H9 (cell line): ENCODE data around the gene LZTS3. TPM values are rescaled to one million over a fixed set of nuclear protein-coding genes. Genes with fewer than 3 reads are reported as not detected.

Experiments
- DNase-seq: peaks from one replicate; pipeline ENCODE4 v3.0.0-alpha.2; 2017
- H2AFZ ChIP-seq: one replicate; pipeline ENCODE4 v1.6.1; 2013; ENCODE audit warnings: mild to moderate bottlenecking, low read length, control low read depth, moderate library complexity
- H2AK5ac ChIP-seq: 2 replicates; pipeline ENCODE4 v1.6.1; 2013; ENCODE audit warnings: low read length, control low read depth, mixed read lengths; ENCODE audit not compliant: insufficient read length
- H2BK120ac ChIP-seq: one replicate; pipeline ENCODE4 v1.6.1; 2013; ENCODE audit warnings: low read depth, mild to moderate bottlenecking, low read length, control low read depth, inconsistent platforms; ENCODE audit not compliant: poor library complexity, severe bottlenecking
- H2BK12ac ChIP-seq: 2 replicates; pipeline ENCODE4 v1.6.1; 2013; ENCODE audit warnings: low read length, control low read depth, mixed read lengths, low read depth; ENCODE audit not compliant: insufficient read length
- H2BK15ac ChIP-seq: 2 replicates; pipeline ENCODE4 v1.6.1; 2013; ENCODE audit warnings: low read depth, low read length, control low read depth
- H2BK20ac ChIP-seq: one replicate; pipeline ENCODE4 v1.6.1; 2013; ENCODE audit warnings: low read depth, mild to moderate bottlenecking, low read length, control low read depth, inconsistent platforms; ENCODE audit not compliant: poor library complexity, severe bottlenecking
- H2BK5ac ChIP-seq: 2 replicates; pipeline ENCODE4 v1.6.1; 2013; ENCODE audit warnings: low read length, control low read depth, mixed read lengths; ENCODE audit not compliant: insufficient read length
- H3K14ac ChIP-seq: 2 replicates; pipeline ENCODE4 v1.6.1; 2013; ENCODE audit warnings: low read length, control low read depth; ENCODE audit not compliant: insufficient read depth
- H3K18ac ChIP-seq: 2 replicates; pipeline ENCODE4 v1.6.1; 2013; ENCODE audit warnings: low read depth, mild to moderate bottlenecking, mixed read lengths, low read length, control low read depth; ENCODE audit not compliant: insufficient read length
- H3K23ac ChIP-seq: 2 replicates; pipeline ENCODE4 v1.6.1; 2013; ENCODE audit warnings: low read length, control low read depth, mixed read lengths, low read depth; ENCODE audit not compliant: insufficient read length
- H3K23me2 ChIP-seq: 2 replicates; pipeline ENCODE4 v1.6.1; 2013; ENCODE audit warnings: low read depth, mild to moderate bottlenecking, mixed read lengths, low read length, control low read depth; ENCODE audit not compliant: insufficient read length, poor library complexity, severe bottlenecking
- H3K27ac ChIP-seq: 2 replicates; pipeline ENCODE4 v1.5.1; 2013; ENCODE audit warnings: low read length, control low read depth, mixed read lengths, low read depth; ENCODE audit not compliant: insufficient read length
- H3K27me3 ChIP-seq: 2 replicates; pipeline ENCODE4 v1.6.1; 2013; ENCODE audit warnings: low read length, control low read depth, inconsistent platforms; ENCODE audit not compliant: insufficient read depth
- H3K4ac ChIP-seq: 2 replicates; pipeline ENCODE4 v1.6.1; 2013; ENCODE audit warnings: low read depth, mild to moderate bottlenecking, control low read depth, inconsistent platforms, low read length, moderate library complexity
- H3K4me1 ChIP-seq: 2 replicates; pipeline ENCODE4 v1.6.1; 2013; ENCODE audit warnings: low read length, control low read depth, inconsistent platforms; ENCODE audit not compliant: insufficient read depth
- H3K4me2 ChIP-seq: 2 replicates; pipeline ENCODE4 v1.6.1; 2013; ENCODE audit warnings: low read length, control low read depth, mixed read lengths; ENCODE audit not compliant: insufficient read length, insufficient read depth
- H3K56ac ChIP-seq: 2 replicates; pipeline ENCODE4 v1.6.1; 2013; ENCODE audit warnings: low read depth, mild to moderate bottlenecking, mixed read lengths, low read length, control low read depth; ENCODE audit not compliant: insufficient read length
- H3K79me1 ChIP-seq: 2 replicates; pipeline ENCODE4 v1.6.1; 2013; ENCODE audit warnings: low read depth, mild to moderate bottlenecking, moderate library complexity, low read length, control low read depth, inconsistent platforms; ENCODE audit not compliant: insufficient read depth, poor library complexity, severe bottlenecking
- H3K79me2 ChIP-seq: 2 replicates; pipeline ENCODE4 v1.6.1; 2013; ENCODE audit warnings: low read length, control low read depth, inconsistent platforms; ENCODE audit not compliant: insufficient read depth
- H3K9ac ChIP-seq: 2 replicates; pipeline ENCODE4 v1.6.1; 2013; ENCODE audit warnings: low read length, control low read depth, mixed read lengths; ENCODE audit not compliant: insufficient read length; ENCODE audit errors: extremely low read depth
- H3K9me3 ChIP-seq: one replicate; pipeline ENCODE4 v1.6.1; 2013; ENCODE audit warnings: low read depth, low read length, inconsistent platforms; ENCODE audit not compliant: control insufficient read depth
- H3T11ph ChIP-seq: one replicate; pipeline ENCODE4 v1.6.1; 2013; ENCODE audit warnings: mild to moderate bottlenecking, low read length, control low read depth, inconsistent platforms
- H4K20me1 ChIP-seq: one replicate; pipeline ENCODE4 v1.6.1; 2013; ENCODE audit not compliant: control insufficient read depth, insufficient read length, insufficient read depth
- H4K5ac ChIP-seq: 2 replicates; pipeline ENCODE4 v1.6.1; 2013; ENCODE audit warnings: low read depth, mild to moderate bottlenecking, mixed read lengths, low read length, control low read depth; ENCODE audit not compliant: insufficient read length
- H4K8ac ChIP-seq: replicated peaks from 2 replicates; pipeline ENCODE4 v1.6.1; 2013; ENCODE audit warnings: low read length, control low read depth, mixed read lengths, low read depth; ENCODE audit not compliant: insufficient read length
- H4K91ac ChIP-seq: 2 replicates; pipeline ENCODE4 v1.6.1; 2013; ENCODE audit warnings: low read depth, mild to moderate bottlenecking, moderate library complexity, mixed read lengths, low read length, control low read depth; ENCODE audit not compliant: insufficient read length
- H3K27ac Mint-ChIP-seq, 3 experiments: 2 replicates in 2 of 3; 3 replicates in 1 of 3; pipeline ENCODE4 v1.8.0; 2020 to 2021; ENCODE audit warnings: mixed read lengths in 3 of 3, mild to moderate bottlenecking in 1 of 3, moderate library complexity in 1 of 3
- H3K27me3 Mint-ChIP-seq: 2 replicates; pipeline ENCODE4 v1.8.0; 2021; ENCODE audit warnings: low read depth, mild to moderate bottlenecking, moderate library complexity, mixed read lengths
- H3K36me3 Mint-ChIP-seq, 3 experiments: 2 replicates in 2 of 3; 3 replicates in 1 of 3; pipeline ENCODE4 v1.8.0; 2020 to 2021; ENCODE audit warnings: low read depth in 3 of 3, mixed read lengths in 3 of 3; ENCODE audit not compliant: insufficient read depth in 1 of 3
- H3K4me1 Mint-ChIP-seq, 2 experiments: 2 replicates each; pipeline ENCODE4 v1.8.0; 2020; ENCODE audit warnings: mixed read lengths in 2 of 2
- H3K4me3 Mint-ChIP-seq, 2 experiments: 2 replicates in 1 of 2; 3 replicates in 1 of 2; pipeline ENCODE4 v1.8.0; 2020 to 2021; ENCODE audit warnings: mild to moderate bottlenecking in 2 of 2, mixed read lengths in 2 of 2, moderate library complexity in 1 of 2
- H3K9me3 Mint-ChIP-seq, 2 experiments: 2 replicates in 1 of 2; 3 replicates in 1 of 2; pipeline ENCODE4 v1.8.0; 2020; ENCODE audit warnings: mild to moderate bottlenecking in 2 of 2, mixed read lengths in 2 of 2, moderate library complexity in 1 of 2
- CTCF ChIP-seq: fragments of 200-600 bp; sonication (generic); conservative IDR thresholded peaks from 3 replicates; pipeline ENCODE4 v1.8.0; 2021; ENCODE audit warnings: antibody characterized with exemption, mild to moderate bottlenecking
- WGBS: extraction: QIAGEN DNeasy Blood & Tissue Kit; methylation state at CpG from one replicate; pipeline ENCODE4 v1.1.7; 2013; ENCODE audit warnings: missing lambda C conversion rate, low lambda C conversion rate, mixed read lengths; ENCODE audit not compliant: insufficient read length; ENCODE audit errors: extremely low coverage; 5-methylcytosine and 5-hydroxymethylcytosine counted together
- total RNA-seq: library from RNA; stranded (reverse); gene quantifications from 2 replicates; pipeline ENCODE4 v1.2.1, GENCODE V29; 2021

LZTS3 gene
- total RNA-seq, 1 experiment from 2014 or later, result 20.8 TPM

GRCh38 chr20:3119044-3119443 lies 54.3 kb downstream of the LZTS3 start:
- TF ChIP-seq CTCF, result no peak
- no peaks in the 10 kb centered on the region for H3K4me1 ChIP-seq
- Mint-ChIP-seq H3K36me3 (peaks cover 32 to 39% (median 38%) of the 10 kb centered on the region in 3 experiments), H3K27ac (0 out of 7 replicates have a peak overlapping the region, but pooled peaks of 1 of the 3 experiments have one; percentile 55), H3K9me3 (peaks cover 18 to 20% of the 10 kb centered on the region in 2 experiments), H3K27me3 (peaks cover 2% of the 10 kb centered on the region), H3K4me1 (peaks cover 3% of the 10 kb centered on the region in 2 experiments), H3K4me3 (no peak overlapping the region)
- H4K91ac ChIP-seq, result no peak overlapping the region
- no peak overlapping the region for H3T11ph ChIP-seq
- no peak overlapping the region for H3K18ac ChIP-seq
- no peak overlapping the region for H3K56ac ChIP-seq
- no peak overlapping the region for H2AFZ ChIP-seq
- no peak overlapping the region for H4K8ac ChIP-seq
- H2BK12ac ChIP-seq, result no peak overlapping the region
- no peaks in the 10 kb centered on the region for H3K79me1 ChIP-seq
- H3K79me2 ChIP-seq, result no peaks in the 10 kb centered on the region
- H2BK15ac ChIP-seq, result no peak overlapping the region
- H3K4me2 ChIP-seq, result no peak overlapping the region
- H4K20me1 ChIP-seq, result no peaks in the 10 kb centered on the region
- H2AK5ac ChIP-seq, result no peak overlapping the region
- no peak overlapping the region for H4K5ac ChIP-seq
- H3K27me3 ChIP-seq, result no peaks in the 10 kb centered on the region
- no peak for DNase-seq
- no peak overlapping the region for H3K9ac ChIP-seq
- no peaks in the 10 kb centered on the region for H3K23me2 ChIP-seq
- no CpG with 5 or more reads among the region's 5 CpGs for WGBS
- H3K14ac ChIP-seq, result no peak overlapping the region; the same call in 1 of the 2 replicates
- no peak overlapping the region for H3K23ac ChIP-seq
- H3K9me3 ChIP-seq, result peaks cover 6% of the 10 kb centered on the region
- H2BK20ac ChIP-seq, result no peak overlapping the region
- no peak overlapping the region for H2BK120ac ChIP-seq
- H3K4ac ChIP-seq, result no peak overlapping the region
- no peak overlapping the region for H2BK5ac ChIP-seq
- no peak overlapping the region for H3K27ac ChIP-seq
